ENCODE measurements around the gene CRB1. TPM values are rescaled to one million over a fixed set of nuclear protein-coding genes. Genes with fewer than 3 reads are reported as not detected.

CRB1 gene
- total and polyA plus RNA-seq, 12 donors = 0.04 to 1.5 (median 0.42) TPM; not detected in 2

DNA sequence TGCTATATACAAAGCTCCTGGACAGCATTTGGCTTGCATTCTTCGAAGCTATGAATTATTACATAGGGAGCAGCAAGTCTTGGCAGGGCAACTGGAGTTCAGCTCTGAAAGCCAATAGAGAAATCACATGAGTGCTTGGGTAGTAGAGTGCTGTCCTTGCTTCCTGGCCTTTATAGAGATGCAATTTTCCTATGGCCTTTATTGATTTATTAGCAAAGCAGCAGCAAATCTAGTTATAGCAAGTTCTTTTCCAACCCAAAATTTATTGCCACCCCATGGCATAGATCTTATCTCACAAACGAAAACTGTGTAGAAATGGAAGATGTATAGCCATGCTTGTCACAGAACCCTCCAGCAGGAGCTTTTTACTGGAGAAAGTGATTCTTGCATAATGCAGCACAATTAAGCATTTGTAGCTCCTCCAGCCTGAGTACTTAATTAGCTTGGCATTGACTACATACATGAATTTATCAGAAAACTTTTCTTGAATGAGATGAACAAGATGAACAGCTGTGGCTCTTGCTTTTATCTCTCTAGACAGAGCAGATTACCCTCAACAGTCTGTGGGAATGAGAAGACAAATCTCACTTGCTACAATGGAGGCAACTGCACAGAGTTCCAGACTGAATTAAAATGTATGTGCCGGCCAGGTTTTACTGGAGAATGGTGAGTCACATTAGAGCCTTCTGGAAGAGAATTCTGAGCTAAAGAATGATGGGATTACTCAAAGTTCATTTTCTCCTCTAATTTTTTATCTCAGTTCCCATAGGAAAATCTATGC lies 170.1 kb downstream of the CRB1 start:
- DNase-seq (no peak), ATAC-seq (no peak)
- TF ChIP-seq, protein P1, sequence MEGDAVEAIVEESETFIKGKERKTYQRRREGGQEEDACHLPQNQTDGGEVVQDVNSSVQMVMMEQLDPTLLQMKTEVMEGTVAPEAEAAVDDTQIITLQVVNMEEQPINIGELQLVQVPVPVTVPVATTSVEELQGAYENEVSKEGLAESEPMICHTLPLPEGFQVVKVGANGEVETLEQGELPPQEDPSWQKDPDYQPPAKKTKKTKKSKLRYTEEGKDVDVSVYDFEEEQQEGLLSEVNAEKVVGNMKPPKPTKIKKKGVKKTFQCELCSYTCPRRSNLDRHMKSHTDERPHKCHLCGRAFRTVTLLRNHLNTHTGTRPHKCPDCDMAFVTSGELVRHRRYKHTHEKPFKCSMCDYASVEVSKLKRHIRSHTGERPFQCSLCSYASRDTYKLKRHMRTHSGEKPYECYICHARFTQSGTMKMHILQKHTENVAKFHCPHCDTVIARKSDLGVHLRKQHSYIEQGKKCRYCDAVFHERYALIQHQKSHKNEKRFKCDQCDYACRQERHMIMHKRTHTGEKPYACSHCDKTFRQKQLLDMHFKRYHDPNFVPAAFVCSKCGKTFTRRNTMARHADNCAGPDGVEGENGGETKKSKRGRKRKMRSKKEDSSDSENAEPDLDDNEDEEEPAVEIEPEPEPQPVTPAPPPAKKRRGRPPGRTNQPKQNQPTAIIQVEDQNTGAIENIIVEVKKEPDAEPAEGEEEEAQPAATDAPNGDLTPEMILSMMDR (IDR thresholded peaks at IDR 0.05) = no peak
- Histone ChIP-seq H3K4me3 (no peak overlapping the region), H3K9me3 (no peaks in the 10 kb centered on the region), H3K27me3 (no peaks in the 10 kb centered on the region), H3K27ac (no peak overlapping the region), H3K36me3 (no peaks in the 10 kb centered on the region), H3K4me1 (no peaks in the 10 kb centered on the region)
- intact Hi-C loops (cut with DNase I) = no loop called here
- 38 to 41% methylated on average over 3 of the region's 3 CpGs for WGBS, 2 donors

GRCh38 chr1:197439708-197440280 lies 171.7 kb downstream of the CRB1 start:
- ATAC-seq = no peak
- Histone ChIP-seq H3K4me3 (no peak overlapping the region), H3K9me3 (no peaks in the 10 kb centered on the region), H3K27ac (no peak overlapping the region), H3K36me3 (no peaks in the 10 kb centered on the region), H3K4me1 (no peaks in the 10 kb centered on the region), H3K27me3 (no peaks in the 10 kb centered on the region)
- TF ChIP-seq, protein P1 (IDR thresholded peaks at IDR 0.05) = no peak
- WGBS, 2 donors = 63 to 68% methylated on average over 4 of the region's 4 CpGs
- no peak for DNase-seq
- intact Hi-C loops (cut with DNase I) = no loop called here

DNA sequence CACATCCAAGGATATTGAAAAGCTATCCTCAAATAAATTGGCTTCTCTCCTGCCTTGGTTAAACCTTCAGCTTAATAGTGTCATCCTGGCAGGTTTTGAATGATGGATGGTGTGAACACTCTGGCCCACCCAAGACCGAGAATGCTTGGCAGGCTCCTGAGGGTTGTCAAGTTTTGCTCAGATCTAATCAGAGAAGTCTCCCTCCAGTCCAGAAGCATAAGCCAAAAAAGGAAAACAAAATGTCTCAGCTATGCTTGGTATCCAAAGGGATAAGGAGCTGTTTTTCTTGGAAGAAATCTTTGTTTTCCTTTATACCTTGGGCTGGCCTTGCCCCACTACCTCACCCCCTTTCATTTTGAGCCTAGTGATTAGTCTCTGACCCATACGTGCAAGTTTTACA lies 172.7 kb downstream of the CRB1 start:
- ATAC-seq = peak in 2 of 8 donors; percentile 27 to 51

DNA sequence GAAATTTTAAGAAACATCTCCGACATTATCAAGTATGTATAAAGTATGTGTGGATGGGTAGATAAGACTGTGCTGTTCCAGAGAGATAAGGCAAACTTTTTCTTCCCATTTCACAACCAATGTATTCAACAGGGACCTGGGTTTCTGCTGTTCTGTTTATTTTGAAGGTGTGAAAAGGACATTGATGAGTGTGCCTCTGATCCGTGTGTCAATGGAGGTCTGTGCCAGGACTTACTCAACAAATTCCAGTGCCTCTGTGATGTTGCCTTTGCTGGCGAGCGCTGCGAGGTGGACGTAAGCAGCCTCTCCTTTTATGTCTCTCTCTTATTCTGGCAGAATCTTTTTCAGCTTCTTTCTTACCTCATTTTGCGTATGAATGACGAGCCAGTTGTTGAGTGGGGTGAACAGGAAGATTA lies 174.0 kb downstream of the CRB1 start:
- 23 to 29% methylated on average over 8 of the region's 8 CpGs for WGBS, 2 donors
- Histone ChIP-seq H3K27ac (no peak overlapping the region), H3K4me3 (no peak overlapping the region), H3K4me1 (no peaks in the 10 kb centered on the region), H3K27me3 (no peaks in the 10 kb centered on the region), H3K36me3 (no peaks in the 10 kb centered on the region), H3K9me3 (no peaks in the 10 kb centered on the region)
- intact Hi-C loops (cut with DNase I) = no loop called here
- peak in 1 of 2 donors; percentile 56 for DNase-seq
- peak in 4 of 8 donors; percentile 49 to 87 (median 66) for ATAC-seq
- TF ChIP-seq, protein P1 (IDR thresholded peaks at IDR 0.05) = no peak

More for the DNA sequence above, 172.7 kb downstream of the CRB1 start:
- Histone ChIP-seq H3K4me1 (no peaks in the 10 kb centered on the region), H3K9me3 (no peaks in the 10 kb centered on the region), H3K36me3 (no peaks in the 10 kb centered on the region), H3K27me3 (no peaks in the 10 kb centered on the region), H3K4me3 (no peak overlapping the region), H3K27ac (no peak overlapping the region)
- TF ChIP-seq, protein P1 (IDR thresholded peaks at IDR 0.05) = no peak
- DNase-seq = no peak
- WGBS, 2 donors = 40 to 46% methylated on average over 2 of the region's 2 CpGs
- intact Hi-C loops (cut with DNase I) = no loop called here

All from heart right ventricle (tissue), 16 donors.